Activated CD4-positive, alpha-beta memory T cell treated with anti-CD3 and anti-CD28 coated beads for 36 hours (primary cell): ENCODE results near the gene SRBD1. TPM values are rescaled to one million over a fixed set of nuclear protein-coding genes. Genes with fewer than 3 reads are reported as not detected.
A peak's percentile ranks its signal among the peaks of the same experiment; 100 is the strongest.

Experiments
- CTCF ChIA-PET: fragments of 350-600 bp; sonication (Branson Sonifier 250); formaldehyde crosslinking; loops from one replicate; lab custom pipeline; 2021; ENCODE audit warnings: antibody characterized with exemption, inconsistent platforms; lab: Charles Lee
- POLR2A ChIA-PET: fragments of 350-600 bp; sonication (Branson Sonifier 250); formaldehyde crosslinking; loops from one replicate; lab custom pipeline; 2021; ENCODE audit warnings: antibody characterized with exemption; lab: Charles Lee
- DNase-seq: peaks from one replicate; pipeline ENCODE4 v3.0.0-alpha.2; 2020
- H3K27ac Mint-ChIP-seq: one replicate; pipeline ENCODE4 v1.8.0; 2021; ENCODE audit warnings: mixed read lengths
- H3K27me3 Mint-ChIP-seq: one replicate; pipeline ENCODE4 v1.8.0; 2021; ENCODE audit warnings: mixed read lengths
- H3K36me3 Mint-ChIP-seq: one replicate; pipeline ENCODE4 v1.8.0; 2021; ENCODE audit warnings: mixed read lengths
- H3K4me1 Mint-ChIP-seq: one replicate; pipeline ENCODE4 v1.8.0; 2021; ENCODE audit warnings: low read depth, mixed read lengths
- H3K4me3 Mint-ChIP-seq: one replicate; pipeline ENCODE4 v1.8.0; 2021; ENCODE audit warnings: mild to moderate bottlenecking, mixed read lengths
- H3K9me3 Mint-ChIP-seq: one replicate; pipeline ENCODE4 v1.8.0; 2021; ENCODE audit warnings: mixed read lengths
- intact Hi-C: fragments of 100-400 bp; cut with micrococcal nuclease; formaldehyde crosslinking; loops from one replicate; pipeline ENCODE4 v1.15.1; 2023
- total RNA-seq, 2 experiments: library from RNA; stranded (reverse); gene quantifications; one replicate each; pipeline ENCODE4 v1.2.3, GENCODE V29; 2021

SRBD1 gene
- total RNA-seq, 2 experiments from 2014 or later = 19.3 to 20.5 TPM

DNA sequence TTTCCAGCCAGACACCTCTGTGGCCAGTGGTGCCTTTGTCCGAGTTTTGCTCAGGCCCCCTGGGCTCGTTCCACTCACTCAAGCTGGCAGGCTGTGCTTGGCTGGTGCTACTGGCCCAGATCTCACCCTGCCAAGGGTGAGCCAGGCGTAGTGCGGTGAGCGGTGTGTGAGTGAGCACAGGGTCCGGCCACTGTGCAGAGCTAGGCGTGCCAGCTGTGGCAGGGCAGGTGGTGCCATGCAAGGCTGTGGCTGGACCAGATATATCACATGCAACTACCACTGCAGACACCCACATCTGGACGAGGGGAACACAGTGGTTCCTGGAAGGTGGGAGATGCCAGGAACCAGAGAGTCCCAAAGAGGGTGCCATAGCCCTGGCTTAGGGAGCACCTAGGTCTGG is 70.1 kb downstream of the SRBD1 start:
- ChIA-PET CTCF (no interaction called here), POLR2A (no interaction called here)
- intact Hi-C loops = no loop called here
- no peak overlapping the region for H3K4me3 Mint-ChIP-seq
- no peak overlapping the region for H3K27ac Mint-ChIP-seq
- H3K9me3 Mint-ChIP-seq = peaks cover 2% of the 10 kb centered on the region
- H3K4me1 Mint-ChIP-seq = no peaks in the 10 kb centered on the region
- DNase-seq = no peak
- H3K36me3 Mint-ChIP-seq = peaks cover 51% of the 10 kb centered on the region
- no peaks in the 10 kb centered on the region for H3K27me3 Mint-ChIP-seq

DNA sequence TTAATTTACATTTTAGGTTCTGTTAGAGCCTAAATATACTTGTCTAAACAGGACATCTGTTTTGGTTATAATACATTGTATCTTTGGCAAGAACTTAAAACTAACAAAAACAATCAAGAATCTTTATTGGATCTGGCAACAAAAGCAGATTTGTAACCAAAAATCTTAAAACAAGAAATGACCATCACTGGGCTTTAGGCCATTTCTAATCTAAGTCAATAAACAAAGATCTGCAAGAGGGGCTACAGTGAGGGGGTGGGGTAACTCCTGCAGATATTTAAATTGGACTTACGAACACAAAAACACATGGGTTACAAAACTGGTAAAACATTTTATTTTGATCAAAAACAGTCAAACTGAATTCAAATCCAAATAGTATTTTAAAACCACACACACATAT is 77.3 kb downstream of the SRBD1 start:
- ChIA-PET POLR2A (no interaction called here), CTCF (no interaction called here)
- Mint-ChIP-seq H3K36me3 (peaks cover 14% of the 10 kb centered on the region), H3K27me3 (no peaks in the 10 kb centered on the region), H3K4me1 (no peaks in the 10 kb centered on the region), H3K4me3 (no peak overlapping the region), H3K27ac (no peak overlapping the region), H3K9me3 (no peaks in the 10 kb centered on the region)
- intact Hi-C loops = no loop called here
- no peak for DNase-seq

DNA sequence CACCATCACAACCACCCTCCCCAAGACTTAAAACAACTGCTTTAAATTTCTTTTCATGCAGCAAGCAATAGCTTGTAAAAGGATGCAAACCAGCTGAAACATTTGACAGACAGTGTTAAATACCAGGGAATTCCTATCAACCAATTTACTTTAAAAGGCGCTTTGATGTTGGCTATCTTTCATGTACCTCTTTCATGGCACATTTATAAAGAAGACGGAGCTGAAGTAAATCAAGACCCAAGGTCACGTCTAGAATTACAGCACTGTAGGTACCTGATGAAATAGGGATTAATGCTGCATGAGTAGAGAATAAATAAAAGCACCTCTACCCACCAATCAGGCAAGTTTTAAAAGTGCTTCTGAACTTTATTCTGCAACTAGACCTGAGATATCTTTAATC is 78.9 kb downstream of the SRBD1 start:
- DNase-seq = no peak
- Mint-ChIP-seq H3K4me1 (no peaks in the 10 kb centered on the region), H3K4me3 (no peak overlapping the region), H3K27ac (no peak overlapping the region), H3K27me3 (no peaks in the 10 kb centered on the region), H3K36me3 (peaks cover 12% of the 10 kb centered on the region), H3K9me3 (no peaks in the 10 kb centered on the region)
- POLR2A ChIA-PET = no interaction called here
- CTCF ChIA-PET = no interaction called here
- intact Hi-C loops = no loop called here

DNA sequence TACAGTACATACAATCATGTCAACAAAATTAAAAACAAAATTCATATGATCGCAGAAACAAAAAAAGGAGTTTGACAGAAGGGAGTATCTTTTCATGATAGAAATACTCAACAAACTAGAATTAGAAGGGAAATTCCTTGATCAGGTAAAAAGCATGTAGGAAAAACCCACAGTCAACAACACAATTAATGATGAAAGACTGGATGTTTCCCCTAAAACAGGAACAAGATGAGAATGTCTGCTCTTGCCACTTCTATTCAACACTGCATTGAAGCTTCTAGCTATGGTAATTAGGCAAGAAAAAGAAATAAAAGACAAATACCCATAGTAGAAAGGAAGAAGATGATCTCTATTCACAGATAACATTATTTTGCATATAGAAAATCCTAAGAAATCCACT is 87.1 kb downstream of the SRBD1 start:
- Mint-ChIP-seq H3K27me3 (no peaks in the 10 kb centered on the region), H3K27ac (no peak overlapping the region), H3K4me1 (no peaks in the 10 kb centered on the region), H3K4me3 (no peak overlapping the region), H3K9me3 (no peaks in the 10 kb centered on the region), H3K36me3 (peaks cover 25% of the 10 kb centered on the region)
- ChIA-PET POLR2A (no interaction called here), CTCF (no interaction called here)
- intact Hi-C loops = no loop called here
- no peak for DNase-seq

DNA sequence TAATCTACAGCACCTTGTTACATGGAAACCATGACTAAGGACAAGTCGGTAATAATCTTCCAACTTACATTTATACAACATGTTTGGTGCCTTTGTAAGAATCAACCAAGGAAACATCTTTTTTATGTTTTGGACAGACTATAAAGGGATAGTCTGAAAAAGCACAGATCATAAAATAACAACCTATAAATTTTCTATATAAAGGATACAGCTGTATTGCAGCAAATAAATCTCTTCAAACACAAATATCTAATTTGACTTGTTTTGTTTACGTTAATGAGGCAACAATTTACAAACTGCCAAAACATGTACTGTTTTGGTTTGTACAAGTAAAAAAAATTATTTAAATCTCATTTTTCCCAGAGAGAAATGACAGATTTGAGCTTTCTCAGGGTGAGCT is 92.5 kb downstream of the SRBD1 start:
- Mint-ChIP-seq H3K4me1 (no peaks in the 10 kb centered on the region), H3K4me3 (no peak overlapping the region), H3K27ac (no peak overlapping the region), H3K27me3 (no peaks in the 10 kb centered on the region), H3K36me3 (peaks cover 8% of the 10 kb centered on the region), H3K9me3 (no peaks in the 10 kb centered on the region)
- no peak for DNase-seq
- intact Hi-C loops = no loop called here
- ChIA-PET POLR2A (no interaction called here), CTCF (interaction anchor here (0.8 kb wide), 1 partner anchor 23 kb away, joined by 3 read pairs; no protein-coding TSS in a partner anchor)

DNA sequence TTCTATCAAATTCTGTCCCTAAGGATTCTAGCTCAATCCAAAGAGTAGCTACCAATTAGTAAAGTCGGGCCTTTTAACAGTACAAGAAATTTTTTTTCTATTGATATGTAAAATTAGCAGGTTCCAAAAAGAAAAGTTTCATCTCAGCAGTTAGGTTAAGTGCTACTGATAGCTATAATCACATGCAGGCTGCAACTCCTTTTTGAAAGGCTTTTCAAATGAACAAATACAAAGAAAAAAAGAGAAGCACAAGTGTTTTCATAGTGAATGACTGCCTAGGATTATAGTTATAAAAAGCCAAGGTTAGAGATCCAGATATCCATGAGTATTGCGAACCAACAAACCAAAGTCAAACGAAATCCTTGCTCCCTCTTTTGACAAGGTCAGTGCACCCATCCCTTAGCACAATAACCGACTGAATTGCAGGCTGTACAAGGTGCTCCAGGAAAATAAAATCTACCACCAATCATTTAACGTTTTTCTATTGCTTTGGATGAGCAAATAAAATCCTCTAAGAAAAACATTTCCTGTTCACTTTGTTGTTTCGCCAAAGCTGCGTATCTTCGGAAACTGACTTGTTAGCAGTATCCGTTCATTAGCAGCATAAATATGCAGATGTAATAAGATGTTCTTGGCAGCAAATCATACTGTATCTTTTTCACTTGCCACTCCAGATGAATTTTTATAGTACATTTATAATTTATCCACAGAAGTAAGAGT is 100.2 kb downstream of the SRBD1 start:
- H3K4me3 Mint-ChIP-seq = no peak overlapping the region
- no peak overlapping the region for H3K27ac Mint-ChIP-seq
- intact Hi-C loops = no loop called here
- DNase-seq = no peak
- ChIA-PET POLR2A (no interaction called here), CTCF (no interaction called here)
- no peaks in the 10 kb centered on the region for H3K9me3 Mint-ChIP-seq
- H3K27me3 Mint-ChIP-seq = no peaks in the 10 kb centered on the region
- H3K4me1 Mint-ChIP-seq = no peaks in the 10 kb centered on the region
- peaks cover 2% of the 10 kb centered on the region for H3K36me3 Mint-ChIP-seq

DNA sequence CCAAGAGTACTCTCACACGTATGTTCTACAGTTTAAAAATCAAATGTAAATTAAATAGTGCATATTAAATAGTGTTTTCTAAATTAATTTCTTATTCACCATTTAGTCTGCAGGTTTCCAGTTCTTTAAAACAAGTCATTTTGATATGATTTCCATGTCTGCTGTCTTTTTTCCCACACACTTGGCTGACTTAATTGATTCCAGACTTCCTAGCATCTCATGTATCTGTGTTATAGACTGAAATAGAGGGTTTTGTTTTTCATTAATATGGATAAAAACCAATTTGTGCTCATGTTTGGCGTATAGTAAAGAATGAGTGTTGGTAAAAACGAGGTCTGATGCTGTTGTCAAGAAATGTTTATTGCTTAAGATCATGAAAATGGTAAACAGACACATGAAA is 104.3 kb downstream of the SRBD1 start:
- intact Hi-C loops = no loop called here
- peaks cover 14% of the 10 kb centered on the region for H3K36me3 Mint-ChIP-seq

DNA sequence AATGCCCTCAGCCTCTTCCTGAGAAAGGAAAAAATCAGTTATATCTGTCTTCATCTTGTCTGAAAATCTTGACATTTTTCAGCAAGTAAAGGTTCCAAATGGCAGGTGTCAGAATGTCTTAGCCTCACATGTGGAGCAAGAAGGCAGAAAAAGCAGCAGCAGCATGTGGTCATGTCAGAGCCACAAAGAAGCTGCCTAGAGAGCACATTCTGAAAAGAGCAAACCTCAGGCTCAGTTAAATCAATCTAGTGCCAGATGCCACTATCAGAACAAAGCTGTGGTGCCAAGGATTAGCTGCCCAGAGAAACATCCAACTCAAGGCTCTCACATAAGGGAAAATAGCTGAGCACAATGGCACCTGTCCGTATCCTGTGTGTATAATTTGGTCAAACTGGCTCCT is 105.9 kb downstream of the SRBD1 start:
- ChIA-PET POLR2A (no interaction called here), CTCF (interaction anchor here (1.2 to 2.7 kb wide), 2 partner anchors 10 to 18 kb away, joined by 3 to 14 read pairs; no protein-coding TSS in a partner anchor)
- H3K27ac Mint-ChIP-seq = no peak overlapping the region
- H3K27me3 Mint-ChIP-seq = no peaks in the 10 kb centered on the region
- peaks cover 4% of the 10 kb centered on the region for H3K4me1 Mint-ChIP-seq
- H3K9me3 Mint-ChIP-seq = peaks cover 14% of the 10 kb centered on the region
- no peak for DNase-seq
- H3K4me3 Mint-ChIP-seq = no peak overlapping the region
- intact Hi-C loops = no loop called here
- peaks cover 16% of the 10 kb centered on the region for H3K36me3 Mint-ChIP-seq

More for the DNA sequence above, 104.3 kb downstream of the SRBD1 start:
- POLR2A ChIA-PET = no interaction called here
- peaks cover 6% of the 10 kb centered on the region for H3K9me3 Mint-ChIP-seq
- DNase-seq = no peak
- H3K4me3 Mint-ChIP-seq = no peak overlapping the region
- peaks cover 3% of the 10 kb centered on the region for H3K4me1 Mint-ChIP-seq
- CTCF ChIA-PET = no interaction called here
- no peaks in the 10 kb centered on the region for H3K27me3 Mint-ChIP-seq
- no peak overlapping the region for H3K27ac Mint-ChIP-seq

DNA sequence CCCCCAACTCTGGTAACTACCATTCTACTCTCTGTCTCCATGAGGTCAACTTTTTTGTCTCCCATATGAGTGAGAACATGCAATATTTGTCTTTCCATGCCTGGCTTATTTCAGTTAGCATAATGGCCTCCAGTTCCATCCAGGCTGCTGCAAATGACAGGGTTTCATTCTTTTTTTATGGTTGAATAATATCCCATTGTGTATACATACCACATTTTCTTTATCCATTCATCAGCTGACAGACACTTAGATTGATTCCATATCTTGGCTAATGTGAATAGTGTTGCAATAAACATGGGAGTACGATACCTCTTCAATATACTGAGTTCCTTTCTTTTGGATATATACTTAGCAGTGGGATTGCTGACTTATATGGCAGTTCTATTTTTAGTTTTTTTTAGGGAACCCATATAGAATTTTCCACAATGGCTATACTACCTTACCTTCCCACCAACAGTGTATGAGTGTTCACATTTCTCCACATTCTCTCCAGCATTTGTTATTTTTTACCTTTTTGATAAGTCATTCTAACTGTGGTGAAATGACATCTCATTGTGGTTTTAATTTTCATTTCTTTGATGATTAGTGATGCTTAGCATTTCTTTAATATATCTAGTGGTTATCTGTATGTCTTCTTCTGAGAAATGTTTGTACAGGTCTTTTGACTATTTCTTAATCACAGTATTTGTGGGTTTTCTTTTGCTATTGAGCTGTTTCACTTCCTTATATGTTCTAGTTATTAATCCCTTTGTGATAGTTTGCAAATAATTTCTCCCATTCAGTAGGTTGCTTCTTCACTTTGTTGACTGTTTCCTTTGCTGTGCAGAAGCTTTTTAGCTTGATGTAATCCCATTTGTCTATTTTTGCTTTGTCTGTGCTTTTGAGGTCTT is 112.2 kb downstream of the SRBD1 start:
- intact Hi-C loops = loop anchor here (5.0 to 10.0 kb wide), 2 partner anchors 882 to 1134 kb away; partner anchors contain the start of genes CAMKMT and PREPL

DNA sequence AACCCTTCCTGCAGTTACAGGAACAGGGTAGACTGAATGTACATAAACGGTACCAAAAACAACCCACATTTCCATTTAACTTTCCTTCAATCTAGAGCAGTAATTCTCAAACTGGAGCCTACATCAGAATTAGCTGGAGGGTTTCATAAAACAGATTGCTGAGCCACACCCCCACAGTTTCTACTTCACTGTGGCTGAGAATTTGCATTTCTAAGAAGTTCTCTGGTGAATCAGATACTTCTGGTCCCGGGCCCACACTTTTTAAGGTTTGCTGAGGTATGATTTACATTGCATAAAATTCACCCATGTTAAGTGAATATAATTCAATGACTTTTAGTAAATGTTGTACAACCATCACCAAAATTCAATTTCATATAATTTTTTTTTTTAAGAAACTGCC is 113.7 kb downstream of the SRBD1 start:
- no peak overlapping the region for H3K4me3 Mint-ChIP-seq
- ChIA-PET CTCF (interaction anchor here (0.6 to 6.9 kb wide), 5 partner anchors 153 to 1453 kb away, joined by 3 to 134 read pairs (median 3); no protein-coding TSS in a partner anchor), POLR2A (interaction anchor here (1.0 to 1.2 kb wide), 2 partner anchors 58 to 114 kb away, joined by 4 read pairs; partner anchors contain the start of gene SRBD1)
- intact Hi-C loops = loop anchor here (1.0 to 10.0 kb wide), 5 partner anchors 57 to 1133 kb away; partner anchors contain the start of genes CAMKMT, PREPL and SRBD1
- peaks cover 11% of the 10 kb centered on the region for H3K9me3 Mint-ChIP-seq
- peak overlapping the region; percentile 83 for H3K27ac Mint-ChIP-seq
- peaks cover 10% of the 10 kb centered on the region for H3K36me3 Mint-ChIP-seq
- H3K27me3 Mint-ChIP-seq = no peaks in the 10 kb centered on the region
- peak; percentile 74 for DNase-seq
- H3K4me1 Mint-ChIP-seq = peaks cover 47% of the 10 kb centered on the region

More for the DNA sequence above, 112.2 kb downstream of the SRBD1 start:
- Mint-ChIP-seq H3K4me1 (peaks cover 44% of the 10 kb centered on the region), H3K9me3 (peaks cover 14% of the 10 kb centered on the region), H3K4me3 (no peak overlapping the region), H3K36me3 (peaks cover 15% of the 10 kb centered on the region), H3K27ac (peak overlapping the region; percentile 14), H3K27me3 (no peaks in the 10 kb centered on the region)
- POLR2A ChIA-PET = no interaction called here
- no peak for DNase-seq
- CTCF ChIA-PET = no interaction called here

DNA sequence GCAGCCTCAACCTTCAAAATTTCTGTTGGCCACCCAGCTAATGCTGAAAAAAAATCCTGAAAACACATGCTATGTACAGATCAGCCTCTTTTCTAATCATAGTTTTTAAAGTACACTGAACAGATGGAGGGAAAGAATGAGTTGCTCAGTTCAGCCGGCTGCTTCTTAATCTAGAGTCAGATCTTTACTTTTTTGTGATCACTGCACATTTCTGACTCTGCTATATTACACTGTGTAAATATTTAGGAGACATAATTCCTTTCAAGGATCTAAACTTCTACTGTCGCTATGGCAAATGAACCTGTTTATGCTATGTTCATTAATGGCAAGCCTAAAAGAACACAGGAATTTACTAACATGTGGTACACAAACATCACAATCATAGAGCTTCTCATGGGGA is 114.2 kb downstream of the SRBD1 start:
- POLR2A ChIA-PET = interaction anchor here (1.0 to 1.2 kb wide), 2 partner anchors 58 to 114 kb away, joined by 4 read pairs; partner anchors contain the start of gene SRBD1
- H3K36me3 Mint-ChIP-seq = peaks cover 7% of the 10 kb centered on the region

DNA sequence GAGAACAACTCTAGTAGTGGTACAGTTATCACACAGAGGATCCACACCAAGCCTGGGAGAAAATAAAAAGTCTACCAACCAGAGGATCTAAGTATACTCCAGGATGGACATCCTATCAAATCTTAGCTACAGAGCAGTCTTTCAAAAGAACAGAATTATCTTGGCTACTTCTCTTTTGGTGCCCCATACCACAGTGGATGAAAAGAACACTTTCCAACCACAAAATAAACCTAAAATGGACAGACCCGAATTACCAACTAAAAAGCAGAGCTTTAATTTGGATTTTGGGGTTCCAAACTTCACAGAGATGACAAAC is 116.1 kb downstream of the SRBD1 start:
- peaks cover 44% of the 10 kb centered on the region for H3K4me1 Mint-ChIP-seq
- peaks cover 2% of the 10 kb centered on the region for H3K36me3 Mint-ChIP-seq
- DNase-seq = no peak
- intact Hi-C loops = loop anchor here (1.0 to 10.0 kb wide), 3 partner anchors 513 to 1130 kb away; partner anchors contain the start of genes CAMKMT and PREPL
- H3K27me3 Mint-ChIP-seq = no peaks in the 10 kb centered on the region
- H3K27ac Mint-ChIP-seq = no peak overlapping the region
- no peaks in the 10 kb centered on the region for H3K9me3 Mint-ChIP-seq
- H3K4me3 Mint-ChIP-seq = no peak overlapping the region
- ChIA-PET CTCF (interaction anchor here (0.7 to 6.9 kb wide), 16 partner anchors 8 to 537 kb away, joined by 3 to 134 read pairs (median 4); no protein-coding TSS in a partner anchor), POLR2A (no interaction called here)

More for the DNA sequence above, 114.2 kb downstream of the SRBD1 start:
- CTCF ChIA-PET = interaction anchor here (0.6 to 6.9 kb wide), 5 partner anchors 58 to 918 kb away, joined by 3 to 134 read pairs (median 3); no protein-coding TSS in a partner anchor
- peaks cover 47% of the 10 kb centered on the region for H3K4me1 Mint-ChIP-seq
- intact Hi-C loops = loop anchor here (1.0 to 10.0 kb wide), 5 partner anchors 57 to 1132 kb away; partner anchors contain the start of genes CAMKMT, PREPL and SRBD1
- peaks cover 8% of the 10 kb centered on the region for H3K9me3 Mint-ChIP-seq
- no peaks in the 10 kb centered on the region for H3K27me3 Mint-ChIP-seq
- no peak for DNase-seq
- H3K27ac Mint-ChIP-seq = peak overlapping the region; percentile 83
- H3K4me3 Mint-ChIP-seq = no peak overlapping the region
